ENCODE data around the gene TUBB2A. TPM values are rescaled to one million over a fixed set of nuclear protein-coding genes. Genes with fewer than 3 reads are reported as not detected.

TUBB2A gene
- total and polyA plus RNA-seq, 2 of the 4 experiments (the other 2 are of a cell fraction), result 164 to 264 TPM

Other genes starting within 250 kb of the TUBB2A start
- 37.1 and 60.3 TPM in 2 replicates for gene SERPINB6, start 186.0 kb downstream of the TUBB2A start, total RNA-seq (2012; rRNA removed)
- gene SERPINB6, start 186.0 kb downstream of the TUBB2A start, polyA plus RNA-seq (2012; rRNA removed), result 78.7 and 91.1 TPM in 2 replicates
- 59.4 and 72.1 TPM in 2 replicates for gene NQO2, start 157.7 kb downstream of the TUBB2A start, total RNA-seq (2012; rRNA removed)
- 41.9 and 42.5 TPM in 2 replicates for gene NQO2, start 157.7 kb downstream of the TUBB2A start, polyA plus RNA-seq (2012; rRNA removed)
- gene RIPK1, start 89.0 kb downstream of the TUBB2A start, total RNA-seq (2012; rRNA removed), result 25.6 and 28.6 TPM in 2 replicates
- 11.9 and 12.6 TPM in 2 replicates for gene RIPK1, start 89.0 kb downstream of the TUBB2A start, polyA plus RNA-seq (2012; rRNA removed)
- 15.8 and 16.3 TPM in 2 replicates for gene BPHL, start 38.8 kb downstream of the TUBB2A start, total RNA-seq (2012; rRNA removed)
- gene BPHL, start 38.8 kb downstream of the TUBB2A start, polyA plus RNA-seq (2012; rRNA removed), result 13.8 and 14.7 TPM in 2 replicates
- 13.3 and 13.6 TPM in 2 replicates for gene TUBB2B, start 70.1 kb upstream of the TUBB2A start, total RNA-seq (2012; rRNA removed)
- gene TUBB2B, start 70.1 kb upstream of the TUBB2A start, polyA plus RNA-seq (2012; rRNA removed), result 19.0 and 21.1 TPM in 2 replicates
- 5.6 and 6.7 TPM in 2 replicates for gene PSMG4, start 101.4 kb upstream of the TUBB2A start, total RNA-seq (2012; rRNA removed)
- gene PSMG4, start 101.4 kb upstream of the TUBB2A start, polyA plus RNA-seq (2012; rRNA removed), result 13.4 and 17.7 TPM in 2 replicates

All from IMR-90 (cell line).